ENCODE measurements around the gene SPAG8. TPM values are rescaled to one million over a fixed set of nuclear protein-coding genes. Genes with fewer than 3 reads are reported as not detected.

SPAG8 gene, protein sequence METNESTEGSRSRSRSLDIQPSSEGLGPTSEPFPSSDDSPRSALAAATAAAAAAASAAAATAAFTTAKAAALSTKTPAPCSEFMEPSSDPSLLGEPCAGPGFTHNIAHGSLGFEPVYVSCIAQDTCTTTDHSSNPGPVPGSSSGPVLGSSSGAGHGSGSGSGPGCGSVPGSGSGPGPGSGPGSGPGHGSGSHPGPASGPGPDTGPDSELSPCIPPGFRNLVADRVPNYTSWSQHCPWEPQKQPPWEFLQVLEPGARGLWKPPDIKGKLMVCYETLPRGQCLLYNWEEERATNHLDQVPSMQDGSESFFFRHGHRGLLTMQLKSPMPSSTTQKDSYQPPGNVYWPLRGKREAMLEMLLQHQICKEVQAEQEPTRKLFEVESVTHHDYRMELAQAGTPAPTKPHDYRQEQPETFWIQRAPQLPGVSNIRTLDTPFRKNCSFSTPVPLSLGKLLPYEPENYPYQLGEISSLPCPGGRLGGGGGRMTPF
- 1 to 10 TPM in 2 of 4 donors, under 1 TPM in 1, not detected in 1; 0.65 to 2.8 (median 2.0) TPM for total RNA-seq

GRCh38 chr9:35812025-35812602 is at the start of gene SPAG8:
SPAG8 (minus strand) TSS chr9:35812262; CDS start chr9:35812147, 115 bp downstream.
- DNase-seq (ENCODE audit: low spot score) (peak; percentile 55), ATAC-seq (ENCODE audit: low FRiP score) (peak; percentile 73)
- TF ChIP-seq, protein P1, sequence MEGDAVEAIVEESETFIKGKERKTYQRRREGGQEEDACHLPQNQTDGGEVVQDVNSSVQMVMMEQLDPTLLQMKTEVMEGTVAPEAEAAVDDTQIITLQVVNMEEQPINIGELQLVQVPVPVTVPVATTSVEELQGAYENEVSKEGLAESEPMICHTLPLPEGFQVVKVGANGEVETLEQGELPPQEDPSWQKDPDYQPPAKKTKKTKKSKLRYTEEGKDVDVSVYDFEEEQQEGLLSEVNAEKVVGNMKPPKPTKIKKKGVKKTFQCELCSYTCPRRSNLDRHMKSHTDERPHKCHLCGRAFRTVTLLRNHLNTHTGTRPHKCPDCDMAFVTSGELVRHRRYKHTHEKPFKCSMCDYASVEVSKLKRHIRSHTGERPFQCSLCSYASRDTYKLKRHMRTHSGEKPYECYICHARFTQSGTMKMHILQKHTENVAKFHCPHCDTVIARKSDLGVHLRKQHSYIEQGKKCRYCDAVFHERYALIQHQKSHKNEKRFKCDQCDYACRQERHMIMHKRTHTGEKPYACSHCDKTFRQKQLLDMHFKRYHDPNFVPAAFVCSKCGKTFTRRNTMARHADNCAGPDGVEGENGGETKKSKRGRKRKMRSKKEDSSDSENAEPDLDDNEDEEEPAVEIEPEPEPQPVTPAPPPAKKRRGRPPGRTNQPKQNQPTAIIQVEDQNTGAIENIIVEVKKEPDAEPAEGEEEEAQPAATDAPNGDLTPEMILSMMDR (IDR thresholded peaks at IDR 0.05): no peak

DNA sequence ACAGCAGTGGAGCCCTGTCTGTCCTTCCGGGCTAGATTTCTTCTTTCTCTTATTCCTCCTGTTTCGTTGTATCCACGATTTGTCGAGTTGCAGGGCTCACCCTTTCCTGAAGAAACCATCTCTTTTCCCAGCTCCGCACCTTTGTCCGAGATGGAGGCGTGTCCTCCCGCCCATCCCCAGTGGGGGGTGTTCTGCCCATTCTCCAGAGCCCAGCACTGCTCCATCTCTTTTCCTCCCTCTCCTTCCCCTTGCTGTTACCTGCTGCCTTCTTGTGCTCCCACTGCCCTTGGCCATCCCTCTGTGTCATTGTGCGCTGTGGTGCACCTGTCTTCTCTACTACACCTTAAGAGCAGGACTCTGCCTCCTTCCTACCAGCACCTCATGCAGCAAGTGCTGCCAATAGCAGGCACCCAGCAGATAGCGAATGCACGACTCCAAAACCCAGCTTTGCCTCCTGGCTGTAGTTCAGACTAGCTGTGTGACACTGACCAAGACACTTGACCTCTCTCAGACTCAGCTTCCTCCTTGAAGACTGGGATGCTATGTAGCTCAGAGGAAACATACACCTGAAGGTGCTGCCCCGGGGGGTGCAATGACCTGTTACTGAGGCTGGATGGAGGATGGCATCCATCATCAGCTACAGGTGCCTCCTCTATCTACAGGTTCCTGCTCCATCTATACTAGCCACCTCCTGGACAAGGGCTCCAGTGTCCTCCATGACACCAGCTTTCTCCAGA is 49.3 kb upstream of the SPAG8 start:
- TF ChIP-seq, protein P1 (IDR thresholded peaks at IDR 0.05): no peak
- ATAC-seq (ENCODE audit: low FRiP score) (no peak), DNase-seq (ENCODE audit: low spot score) (no peak)

DNA sequence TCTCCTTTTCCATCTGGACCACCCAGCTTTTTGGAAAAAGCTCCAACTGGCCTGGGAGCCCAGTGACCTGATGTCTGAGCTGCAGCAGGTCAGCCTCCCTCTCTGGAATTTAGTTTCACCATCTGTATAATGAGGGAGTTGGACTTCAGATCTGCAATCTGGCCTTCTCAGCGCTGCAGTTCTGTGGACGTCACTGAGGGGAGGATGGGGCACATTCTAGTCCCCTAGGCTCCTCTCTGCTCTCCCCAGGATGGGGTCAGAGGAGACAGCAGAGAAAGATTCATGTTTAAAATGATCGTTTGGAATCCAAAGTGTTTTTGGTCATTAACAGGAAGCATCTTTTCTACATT is 47.9 kb upstream of the SPAG8 start:
- ATAC-seq (ENCODE audit: low FRiP score) (no peak), DNase-seq (ENCODE audit: low spot score) (no peak)
- TF ChIP-seq, protein P1 (IDR thresholded peaks at IDR 0.05): no peak

DNA sequence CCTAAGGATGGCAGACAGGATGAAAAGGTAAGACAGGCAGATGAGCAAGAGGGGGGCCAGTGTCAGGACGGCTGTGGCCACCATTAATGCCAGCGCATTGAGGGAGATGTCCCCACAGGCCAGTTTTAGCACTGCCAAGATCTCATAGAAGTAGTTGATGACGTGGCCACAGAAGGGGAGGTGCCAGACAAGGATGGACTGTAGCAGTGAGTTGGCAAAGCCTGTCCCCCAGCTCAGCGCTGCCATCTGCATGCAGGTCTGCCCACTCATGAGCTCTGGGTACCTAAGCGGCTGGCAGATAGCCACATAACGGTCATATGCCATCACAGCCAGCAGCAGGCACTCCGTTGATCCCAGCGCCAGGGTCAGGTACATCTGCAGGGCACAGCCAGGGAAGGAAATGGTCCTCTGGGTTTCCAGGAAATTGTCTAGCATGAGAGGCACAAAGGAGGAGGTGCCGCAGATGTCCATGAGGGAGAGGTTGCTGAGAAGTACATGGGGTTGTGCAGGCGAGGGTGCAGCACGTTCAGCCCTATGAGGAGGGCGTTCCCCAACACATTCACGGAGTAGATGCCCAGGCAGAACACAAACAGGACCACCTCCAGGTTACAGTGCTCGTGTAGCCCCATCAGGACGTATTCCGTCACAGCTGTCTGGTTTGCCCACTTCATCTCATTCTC is 47.4 kb upstream of the SPAG8 start:
- DNase-seq (ENCODE audit: low spot score) (no peak), ATAC-seq (ENCODE audit: low FRiP score) (no peak)
- TF ChIP-seq, protein P1 (IDR thresholded peaks at IDR 0.05): no peak

DNA sequence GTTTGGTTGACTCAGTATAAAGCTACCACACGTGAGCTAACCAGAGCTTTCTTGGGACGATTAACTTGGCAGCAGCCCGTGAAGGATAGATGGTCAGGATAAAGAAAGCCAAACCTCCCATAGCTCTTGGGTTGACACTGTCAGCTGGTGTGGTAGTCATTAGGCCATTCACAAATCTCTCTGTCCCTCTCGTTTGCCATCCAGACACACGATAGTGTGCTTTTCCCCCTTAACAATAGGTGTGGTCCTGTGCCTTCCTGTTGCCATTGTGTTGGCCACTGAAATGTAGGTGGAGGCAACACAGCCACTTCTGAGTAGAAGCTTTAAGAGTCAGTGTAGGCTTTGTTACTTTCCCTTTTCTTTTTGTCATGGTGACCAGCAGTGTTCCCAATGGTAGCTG is 46.4 kb upstream of the SPAG8 start:
- TF ChIP-seq, protein P1 (IDR thresholded peaks at IDR 0.05): no peak
- ATAC-seq (ENCODE audit: low FRiP score): no peak
- DNase-seq (ENCODE audit: low spot score): no peak

- ATAC-seq (ENCODE audit: low FRiP score) (no peak), DNase-seq (ENCODE audit: low spot score) (no peak)
- TF ChIP-seq, protein P1 (IDR thresholded peaks at IDR 0.05): no peak
Measured at GRCh38 chr9:35856882-35857281, 44.8 kb upstream of the SPAG8 start.

All from omental fat pad (tissue), 4 donors.